ENCODE results near the gene GPR107. TPM values are rescaled to one million over a fixed set of nuclear protein-coding genes. Genes with fewer than 3 reads are reported as not detected.
A peak's percentile ranks its signal among the peaks of the same experiment; 100 is the strongest.

Gene GPR107
- total RNA-seq, 4 donors from 2014 or later = 24.2 to 38.4 (median 30.4) TPM

DNA sequence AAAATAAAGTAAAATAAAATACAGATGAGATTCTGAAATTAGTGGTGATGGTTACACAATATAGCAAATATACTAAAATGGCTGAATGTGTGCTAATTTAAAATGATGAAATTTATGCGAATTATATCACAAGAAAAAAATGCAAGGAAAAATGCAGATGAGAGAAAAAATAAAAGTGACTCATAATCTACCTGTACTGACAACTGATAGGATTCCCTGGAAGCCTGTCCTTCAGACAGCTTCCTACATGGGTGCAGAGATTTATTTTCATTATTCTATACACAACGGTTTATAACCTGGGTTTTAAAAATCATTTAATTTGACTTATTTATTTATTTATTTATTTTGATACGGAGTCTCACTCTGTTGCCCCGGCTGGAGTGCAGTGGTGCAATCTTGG, 112.7 kb downstream of the GPR107 start:
- 73 to 91% methylated on average over 3 to 4 of the region's 4 CpGs for WGBS, 2 donors (ENCODE audit: low coverage in 1 of 2)
- Histone ChIP-seq H3K9me3 (no peaks in the 10 kb centered on the region), H3K4me1 (peaks cover 0 to 3% (median 0%) of the 10 kb centered on the region in 3 donors), H3K4me3 (no peak overlapping the region), H3K36me3 (no peaks in the 10 kb centered on the region), H3K27ac (no peak overlapping the region), H3K27me3 (no peaks in the 10 kb centered on the region)
- TF ChIP-seq, protein P1, sequence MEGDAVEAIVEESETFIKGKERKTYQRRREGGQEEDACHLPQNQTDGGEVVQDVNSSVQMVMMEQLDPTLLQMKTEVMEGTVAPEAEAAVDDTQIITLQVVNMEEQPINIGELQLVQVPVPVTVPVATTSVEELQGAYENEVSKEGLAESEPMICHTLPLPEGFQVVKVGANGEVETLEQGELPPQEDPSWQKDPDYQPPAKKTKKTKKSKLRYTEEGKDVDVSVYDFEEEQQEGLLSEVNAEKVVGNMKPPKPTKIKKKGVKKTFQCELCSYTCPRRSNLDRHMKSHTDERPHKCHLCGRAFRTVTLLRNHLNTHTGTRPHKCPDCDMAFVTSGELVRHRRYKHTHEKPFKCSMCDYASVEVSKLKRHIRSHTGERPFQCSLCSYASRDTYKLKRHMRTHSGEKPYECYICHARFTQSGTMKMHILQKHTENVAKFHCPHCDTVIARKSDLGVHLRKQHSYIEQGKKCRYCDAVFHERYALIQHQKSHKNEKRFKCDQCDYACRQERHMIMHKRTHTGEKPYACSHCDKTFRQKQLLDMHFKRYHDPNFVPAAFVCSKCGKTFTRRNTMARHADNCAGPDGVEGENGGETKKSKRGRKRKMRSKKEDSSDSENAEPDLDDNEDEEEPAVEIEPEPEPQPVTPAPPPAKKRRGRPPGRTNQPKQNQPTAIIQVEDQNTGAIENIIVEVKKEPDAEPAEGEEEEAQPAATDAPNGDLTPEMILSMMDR (IDR thresholded peaks at IDR 0.05) = no peak
- TF ChIP-seq EP300 (IDR thresholded peaks at IDR 0.05) (no peak), POLR2A (IDR thresholded peaks at IDR 0.05) (no peak), POLR2AphosphoS5 (IDR thresholded peaks at IDR 0.05) (no peak)
- no peak for ATAC-seq

DNA sequence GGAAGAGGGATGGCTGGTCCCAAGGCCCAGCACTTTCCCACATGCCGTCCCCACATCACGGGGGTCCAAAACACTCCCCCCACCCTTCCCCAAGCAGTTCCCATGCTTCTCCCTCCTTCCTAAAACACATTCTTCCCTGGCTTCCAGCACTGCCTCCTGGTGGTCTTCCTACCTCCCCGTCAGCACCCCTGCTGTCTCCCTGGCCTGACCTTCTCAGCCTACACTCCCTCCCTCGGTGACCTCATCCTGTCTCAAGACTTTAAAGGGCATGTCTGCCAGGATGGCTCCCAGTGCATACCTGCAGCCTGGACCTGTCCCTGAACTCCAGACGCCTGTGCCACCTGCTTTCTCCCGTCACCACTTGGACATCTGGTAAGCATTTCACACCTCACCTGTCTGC, 114.2 kb downstream of the GPR107 start:
- 75 to 88% methylated on average over 4 to 6 of the region's 6 CpGs for WGBS, 2 donors (ENCODE audit: low coverage in 1 of 2)
- TF ChIP-seq, protein P1 (IDR thresholded peaks at IDR 0.05) = no peak
- TF ChIP-seq EP300 (IDR thresholded peaks at IDR 0.05) = no peak
- no peak for TF ChIP-seq POLR2AphosphoS5 (IDR thresholded peaks at IDR 0.05)
- no peak for TF ChIP-seq POLR2A (IDR thresholded peaks at IDR 0.05)
- Histone ChIP-seq H3K9me3 (no peaks in the 10 kb centered on the region), H3K4me1 (peaks cover 0 to 13% (median 5%) of the 10 kb centered on the region in 3 donors), H3K27me3 (no peaks in the 10 kb centered on the region), H3K4me3 (no peak overlapping the region), H3K27ac (no peak overlapping the region), H3K36me3 (no peaks in the 10 kb centered on the region)
- no peak for ATAC-seq

DNA sequence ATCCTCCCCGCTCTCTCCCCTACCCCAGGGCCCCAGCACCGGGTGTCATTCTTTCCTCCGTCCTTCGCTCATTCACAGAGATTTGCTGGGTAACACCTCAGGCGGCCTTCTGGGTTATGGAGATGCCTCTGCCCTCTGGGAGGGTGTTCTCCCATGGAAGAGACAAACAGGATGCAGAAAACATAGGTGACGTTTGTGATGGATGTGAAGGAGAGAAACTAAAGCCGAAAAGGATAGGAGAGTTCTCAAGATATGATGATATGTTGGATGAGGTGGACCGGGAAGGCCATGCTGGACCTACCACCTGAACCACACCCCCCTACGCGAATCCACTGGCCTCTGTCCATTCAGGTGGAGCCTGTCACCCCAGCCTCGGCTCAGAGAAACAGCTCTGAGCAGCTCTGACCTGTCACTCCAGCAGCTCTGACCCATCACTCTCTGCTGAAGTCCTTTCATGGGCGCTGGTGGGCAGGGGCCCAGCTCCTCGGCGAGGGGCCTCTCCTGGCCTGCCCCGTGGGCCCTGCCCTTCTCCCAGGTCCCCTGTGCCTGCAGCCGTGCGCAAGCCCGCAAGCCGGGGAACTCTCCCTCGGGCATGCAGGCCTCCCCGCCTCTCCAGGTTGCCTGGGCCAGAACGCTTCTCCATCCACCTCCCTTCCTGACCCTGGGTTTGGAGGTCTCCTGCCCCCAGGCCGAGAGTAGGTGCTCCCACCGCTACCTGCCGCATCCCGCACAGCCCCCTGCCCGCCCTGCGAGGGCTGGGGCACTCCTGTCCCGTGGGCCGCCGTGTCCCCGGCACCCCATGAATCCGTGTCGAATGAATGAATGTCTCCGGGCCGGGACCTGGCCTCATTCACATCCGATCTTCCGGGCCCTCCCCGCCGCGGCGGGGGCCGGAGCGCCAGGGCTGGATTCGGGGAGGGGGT, 117.8 kb downstream of the GPR107 start:
- peak overlapping the region in 3 of 4 donors; percentile 72 to 83 (median 82) for H3K27ac ChIP-seq
- H3K4me3 ChIP-seq = peak overlapping the region; percentile 37 to 67
- peak; percentile 7 for ATAC-seq

DNA sequence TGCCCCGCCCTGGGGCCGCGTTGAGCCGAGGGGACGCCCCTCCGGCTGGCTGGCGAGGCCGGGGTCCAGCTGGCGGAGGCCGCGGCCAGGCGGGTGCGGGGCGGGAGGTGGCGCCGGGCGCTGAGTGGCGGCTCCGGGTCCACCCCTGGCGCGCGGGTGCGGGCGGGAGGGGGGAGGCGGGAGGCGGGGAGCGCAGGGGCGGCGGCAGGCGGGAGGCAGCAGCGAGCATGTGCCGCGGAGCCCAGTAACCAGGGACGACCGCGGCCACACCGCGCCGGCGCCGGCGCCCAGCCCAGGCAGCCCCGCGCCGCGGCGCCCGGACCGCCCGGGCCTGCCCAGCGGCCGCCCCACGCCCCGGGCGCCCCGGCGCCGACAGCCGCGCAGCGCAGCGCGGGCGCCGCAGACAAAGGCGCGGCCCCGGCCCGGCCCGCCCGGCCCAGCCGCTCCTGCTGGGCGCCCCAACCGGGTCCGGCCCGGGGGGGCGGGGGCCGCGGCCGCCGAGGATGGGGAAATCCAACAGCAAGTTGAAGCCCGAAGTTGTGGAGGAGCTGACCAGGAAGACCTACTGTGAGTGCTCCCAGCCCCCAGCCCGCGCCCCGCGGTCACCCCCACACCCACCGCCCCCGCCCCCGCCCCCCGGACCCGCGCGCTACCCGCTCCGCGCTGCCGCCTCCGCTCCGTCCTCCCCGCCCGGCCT, 118.6 kb downstream of the GPR107 start, which contains the start of gene NCS1:
NCS1 (plus strand) TSS at position 244 of the 697 bp plus-strand sequence; CDS start at position 504, 260 bp downstream.
- Histone ChIP-seq H3K27me3 (no peaks in the 10 kb centered on the region), H3K9me3 (no peaks in the 10 kb centered on the region), H3K4me3 (peak within 1 kb of the TSS; percentile 67 to 97), H3K4me1 (peaks cover 0 to 57% (median 26%) of the 10 kb centered on the region in 3 donors), H3K27ac (peak within 1 kb of the TSS; percentile 90 to 98 (median 97)), H3K36me3 (no peaks in the 10 kb centered on the region)
- TF ChIP-seq EP300 (IDR thresholded peaks at IDR 0.05) (no peak), POLR2AphosphoS5 (IDR thresholded peaks at IDR 0.05) (no peak), POLR2A (IDR thresholded peaks at IDR 0.05) (no peak)
- TF ChIP-seq, protein P1 (IDR thresholded peaks at IDR 0.05) = no peak
- ATAC-seq = peak; percentile 85
- no CpG with 5 or more reads among the region's 101 CpGs for whole genome bisulfite sequencing, 2 donors (ENCODE audit: low coverage in 1 of 2)

More for the DNA sequence above, 117.8 kb downstream of the GPR107 start:
- Histone ChIP-seq H3K9me3 (no peaks in the 10 kb centered on the region), H3K27me3 (no peaks in the 10 kb centered on the region), H3K4me1 (peaks cover 0 to 48% (median 26%) of the 10 kb centered on the region in 3 donors), H3K36me3 (no peaks in the 10 kb centered on the region)
- WGBS, 2 donors (ENCODE audit: low coverage in 1 of 2) = 70% methylated on average over 6 of the region's 45 CpGs; no CpG with 5 or more reads in 1 of the 2 donors
- no peak for TF ChIP-seq POLR2AphosphoS5 (IDR thresholded peaks at IDR 0.05)
- TF ChIP-seq, protein P1 (IDR thresholded peaks at IDR 0.05) = no peak
